GM20000 (cell line): ENCODE results near the gene DMRTA2.

ENCODE experiments used
- DNase-seq: peaks from one replicate; pipeline ENCODE4 v3.0.0; 2012; ENCODE audit warnings: low spot score
- TF ChIP-seq, protein P1 (sequence below): IDR thresholded peaks from 2 replicates; pipeline ENCODE4 v1.5.1; 2012; ENCODE audit warnings: mild to moderate bottlenecking, control low read depth; ENCODE audit errors: extremely low read depth, missing control alignments

DMRTA2 gene

DNA sequence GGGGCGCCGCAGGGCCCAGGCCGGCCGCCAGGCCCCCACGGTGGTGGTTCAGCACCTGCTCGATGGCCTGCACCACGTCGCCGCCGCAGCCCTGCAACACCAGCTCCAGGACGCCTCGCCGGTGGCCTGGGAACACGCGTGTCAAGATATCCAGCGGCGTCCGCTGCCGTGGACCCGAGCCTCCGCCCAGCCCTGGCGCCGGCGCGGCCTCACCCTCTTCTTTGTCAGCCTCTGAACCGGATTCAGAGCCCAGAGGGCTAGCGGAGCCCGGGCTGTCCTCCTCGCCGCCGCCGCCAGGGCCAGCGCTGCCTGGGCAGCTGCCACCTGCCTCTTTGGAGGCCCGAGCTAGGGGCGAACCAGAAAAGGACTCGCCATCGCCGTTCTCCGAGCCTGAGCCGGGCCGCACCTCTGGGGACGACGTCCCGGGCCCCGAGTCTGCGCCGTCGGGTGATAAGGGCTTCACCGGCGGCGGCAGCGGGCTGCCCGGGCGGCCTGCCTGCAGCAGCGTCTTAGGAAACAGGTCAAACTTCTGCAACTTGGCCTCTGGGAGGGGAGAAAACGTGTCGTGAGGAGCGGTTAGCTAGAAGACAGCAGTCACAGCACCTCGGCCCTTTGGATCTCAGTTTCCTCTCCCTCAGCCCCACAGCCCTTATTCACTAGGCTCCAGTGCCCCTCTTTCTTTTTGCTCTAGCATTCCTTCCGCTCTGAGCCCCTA, 3.9 kb downstream of the DMRTA2 start:
- DNase-seq = peak; percentile 55
- TF ChIP-seq, protein P1, sequence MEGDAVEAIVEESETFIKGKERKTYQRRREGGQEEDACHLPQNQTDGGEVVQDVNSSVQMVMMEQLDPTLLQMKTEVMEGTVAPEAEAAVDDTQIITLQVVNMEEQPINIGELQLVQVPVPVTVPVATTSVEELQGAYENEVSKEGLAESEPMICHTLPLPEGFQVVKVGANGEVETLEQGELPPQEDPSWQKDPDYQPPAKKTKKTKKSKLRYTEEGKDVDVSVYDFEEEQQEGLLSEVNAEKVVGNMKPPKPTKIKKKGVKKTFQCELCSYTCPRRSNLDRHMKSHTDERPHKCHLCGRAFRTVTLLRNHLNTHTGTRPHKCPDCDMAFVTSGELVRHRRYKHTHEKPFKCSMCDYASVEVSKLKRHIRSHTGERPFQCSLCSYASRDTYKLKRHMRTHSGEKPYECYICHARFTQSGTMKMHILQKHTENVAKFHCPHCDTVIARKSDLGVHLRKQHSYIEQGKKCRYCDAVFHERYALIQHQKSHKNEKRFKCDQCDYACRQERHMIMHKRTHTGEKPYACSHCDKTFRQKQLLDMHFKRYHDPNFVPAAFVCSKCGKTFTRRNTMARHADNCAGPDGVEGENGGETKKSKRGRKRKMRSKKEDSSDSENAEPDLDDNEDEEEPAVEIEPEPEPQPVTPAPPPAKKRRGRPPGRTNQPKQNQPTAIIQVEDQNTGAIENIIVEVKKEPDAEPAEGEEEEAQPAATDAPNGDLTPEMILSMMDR = no peak

DNA sequence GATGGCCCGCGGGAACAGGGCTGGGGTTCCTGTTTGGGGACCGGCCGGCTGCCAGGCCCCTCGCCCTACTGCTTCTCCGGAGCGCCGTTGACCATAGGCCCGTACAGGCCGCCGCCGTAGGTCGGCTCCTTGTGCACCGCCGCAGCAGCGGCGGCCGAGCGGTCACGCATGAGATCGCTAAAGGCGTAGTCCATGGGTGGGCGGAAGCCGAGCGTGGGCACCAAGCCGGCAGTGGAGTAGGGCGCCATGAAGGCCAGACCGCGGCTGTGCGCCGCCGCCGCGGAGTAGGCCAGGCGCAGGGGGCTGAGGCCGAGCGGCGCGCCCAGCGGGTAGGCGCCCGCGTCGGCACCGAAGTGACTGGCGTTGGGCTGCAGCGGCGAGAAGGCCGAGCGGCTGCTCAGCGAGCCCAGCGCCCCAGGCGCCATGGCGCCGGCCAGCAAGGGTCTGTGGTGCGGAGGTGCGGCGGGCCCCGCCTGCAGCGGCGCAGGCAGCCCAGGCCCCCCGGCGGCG, 4.6 kb downstream of the DMRTA2 start:
- TF ChIP-seq, protein P1 = no peak
- peak; percentile 52 for DNase-seq

DNA sequence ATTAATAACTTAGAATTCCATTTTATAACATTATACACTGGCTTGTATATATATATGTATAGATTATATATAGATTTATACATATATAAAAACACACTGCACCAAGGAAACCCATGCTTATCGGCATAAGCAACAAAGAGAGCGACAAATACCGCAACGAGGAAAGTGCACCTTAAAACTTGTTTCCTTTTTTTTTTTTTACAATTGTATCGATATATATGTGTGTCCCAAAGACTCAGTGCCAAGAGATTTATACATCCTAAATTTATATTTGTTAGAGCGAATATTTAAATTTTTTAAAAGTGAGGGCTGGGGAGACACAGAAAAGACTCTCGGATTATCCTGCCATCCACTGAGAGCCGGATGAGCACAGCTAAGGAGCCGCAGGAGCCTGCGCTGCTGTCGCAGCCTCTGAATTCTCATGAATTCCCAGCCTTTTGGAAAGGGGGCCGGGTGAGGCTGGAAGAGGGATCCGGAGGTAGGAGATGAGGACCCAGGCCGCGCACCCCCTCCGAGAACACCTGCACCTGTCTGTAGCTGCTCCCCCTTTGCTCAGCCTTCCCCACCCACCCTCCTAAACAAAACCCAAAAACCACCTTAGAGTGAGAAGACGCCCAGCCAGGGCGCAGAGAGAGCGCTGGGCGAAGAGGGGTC, 5.2 kb downstream of the DMRTA2 start:
- TF ChIP-seq, protein P1 = no peak
- DNase-seq = no peak

DNA sequence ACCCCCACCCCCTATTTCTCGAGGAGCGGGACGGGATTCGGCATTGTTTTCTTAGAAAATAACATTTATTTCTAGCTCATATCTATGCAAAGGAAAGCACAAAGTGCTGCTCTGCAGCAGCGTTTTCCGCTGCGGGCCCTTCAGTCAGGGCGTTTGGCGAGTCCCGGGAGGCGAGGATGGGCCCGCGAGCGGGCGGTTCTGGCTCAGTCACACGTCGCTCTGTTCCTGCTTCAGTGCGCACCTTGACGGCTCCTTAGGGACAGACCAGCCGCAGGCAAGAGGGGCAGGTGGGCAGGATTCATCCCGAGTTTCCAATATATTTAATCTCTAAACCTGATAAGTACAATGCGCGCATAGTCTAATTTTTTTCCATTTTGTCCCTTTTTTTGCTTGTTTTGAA, 5.7 kb downstream of the DMRTA2 start:
- DNase-seq = no peak
- TF ChIP-seq, protein P1 = no peak

DNA sequence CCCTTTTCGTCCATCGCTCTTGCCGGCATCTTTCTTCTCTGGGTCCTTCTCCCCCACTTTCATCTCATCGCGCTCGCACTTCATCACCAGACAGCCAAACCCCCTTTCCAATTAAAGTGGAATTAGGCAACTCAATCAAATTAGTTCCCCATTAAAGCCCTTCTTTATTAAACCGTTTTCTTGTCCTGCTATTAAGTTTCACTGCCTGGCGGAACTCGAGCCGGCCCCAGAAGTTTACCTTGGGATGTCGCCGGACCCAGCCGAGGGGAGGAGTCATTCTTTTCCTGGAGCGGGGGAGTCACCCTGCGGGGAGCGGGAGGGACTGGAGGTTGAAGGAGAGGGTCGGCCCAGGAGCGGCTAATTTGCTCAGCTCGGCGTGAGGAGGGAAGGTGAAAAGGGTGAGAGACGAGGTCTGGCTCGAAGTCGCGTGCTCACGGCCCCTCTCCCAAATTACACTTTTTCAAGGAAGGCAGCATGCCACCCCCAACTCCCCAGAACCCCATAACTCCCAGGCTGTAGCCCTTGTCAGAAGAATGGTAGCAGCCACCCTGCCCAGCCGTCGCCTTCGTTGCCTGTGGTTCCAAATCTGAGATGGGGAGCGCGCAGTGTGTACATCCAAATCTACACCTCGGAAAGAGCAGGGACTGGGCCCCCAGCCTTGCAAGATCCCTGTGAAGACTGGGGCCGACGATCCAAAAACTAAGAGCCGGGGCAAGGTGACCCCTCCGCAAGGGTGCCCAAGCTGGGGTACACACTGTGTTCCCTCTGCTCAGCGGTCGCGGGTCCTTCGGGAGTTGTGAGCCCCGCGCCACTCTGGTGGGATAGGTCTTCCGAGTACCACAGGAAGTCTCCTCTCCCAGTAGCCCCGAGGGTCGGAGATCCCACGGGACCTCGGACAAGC, 6.4 kb downstream of the DMRTA2 start:
- TF ChIP-seq, protein P1 = no peak
- DNase-seq = no peak

DNA sequence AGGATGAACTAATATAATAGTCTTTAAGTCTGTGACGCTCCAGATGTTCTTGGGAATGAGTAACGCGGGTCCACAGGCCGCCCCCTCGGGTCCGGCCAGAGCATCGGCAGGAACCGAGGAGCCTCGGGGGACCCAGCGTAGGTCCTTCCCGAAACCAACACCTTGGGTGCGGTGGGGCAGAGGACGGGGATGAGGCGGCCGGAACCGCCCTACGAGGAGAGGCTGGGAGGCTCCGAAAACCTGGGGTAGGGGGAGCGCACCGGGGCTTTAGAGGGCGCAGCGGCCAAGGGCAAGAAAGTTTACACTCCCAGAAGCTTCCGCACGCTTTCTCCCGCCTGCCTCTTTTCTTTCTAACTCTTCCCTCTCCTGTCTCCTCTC, 7.1 kb downstream of the DMRTA2 start:
- no peak for DNase-seq
- TF ChIP-seq, protein P1 = no peak
